Endothelial cell of umbilical vein (primary cell): Measurements from ENCODE around the gene CAPN15.

Source experiments
- CTCF ChIP-seq, 2 donors: IDR thresholded peaks; 1 replicate in 1 of 2; 2 replicates in 1 of 2; pipeline ENCODE4 v1.5.1; 2011; ENCODE audit warnings: low read length in 2 of 2, mild to moderate bottlenecking in 2 of 2, moderate library complexity in 2 of 2, control low read depth in 1 of 2, inconsistent platforms in 1 of 2, low read depth in 1 of 2; ENCODE audit not compliant: insufficient read depth in 1 of 2; ENCODE audit errors: extremely low read depth in 1 of 2
- EZH2 ChIP-seq: IDR thresholded peaks from 2 replicates; pipeline ENCODE4 v1.6.1; 2012; ENCODE audit warnings: borderline replicate concordance, low read depth, mild to moderate bottlenecking, moderate library complexity, low read length, inconsistent platforms; ENCODE audit not compliant: severe bottlenecking
- POLR2AphosphoS5 ChIP-seq: IDR thresholded peaks from 2 replicates; pipeline ENCODE4 v1.6.1; 2012; ENCODE audit warnings: low read depth, mild to moderate bottlenecking, control low read depth, low read length, moderate library complexity; ENCODE audit not compliant: insufficient read depth

GRCh38 chr16:580946-581498 lies 53.5 kb downstream of the CAPN15 start:
- no peak for TF ChIP-seq CTCF (IDR thresholded peaks at IDR 0.05; ENCODE audit: extremely low read depth in 1 of 2, insufficient read depth in 1 of 2, low read depth in 1 of 2, low read length in 2 of 2)
- TF ChIP-seq POLR2AphosphoS5, result no peak
- TF ChIP-seq EZH2, result no peak
